Keratinocyte (primary cell): ENCODE measurements around the gene CARD11. TPM values are rescaled to one million over a fixed set of nuclear protein-coding genes. Genes with fewer than 3 reads are reported as not detected.

Experiments
- DNase-seq: peaks from one replicate; pipeline ENCODE4 v3.0.0-alpha.2; 2011; ENCODE audit warnings: low read depth, missing footprints, low spot score
- FAIRE-seq: peaks from 2 replicates; lab custom pipeline; 2011; peaks lifted over from hg19 to GRCh38; lab: Jason Lieb, UNC
- H2AFZ ChIP-seq: 2 replicates; pipeline ENCODE4 v1.6.0; 2012; ENCODE audit warnings: low read length, control low read depth, inconsistent platforms; ENCODE audit not compliant: control insufficient read depth
- H3K27ac ChIP-seq: 2 replicates; pipeline ENCODE4 v1.5.1; 2011; ENCODE audit warnings: low read length; ENCODE audit not compliant: control insufficient read depth, insufficient read depth
- H3K27me3 ChIP-seq: 3 replicates; pipeline ENCODE4 v1.6.0; 2011; ENCODE audit warnings: low read length; ENCODE audit not compliant: control insufficient read depth, insufficient read depth; ENCODE audit errors: extremely low read depth
- H3K36me3 ChIP-seq, 2 experiments: 2 replicates in 1 of 2; 3 replicates in 1 of 2; pipeline ENCODE4 v1.5.1; 2011; ENCODE audit warnings: low read length in 2 of 2, mild to moderate bottlenecking in 1 of 2; ENCODE audit not compliant: control insufficient read depth in 2 of 2, insufficient read depth in 2 of 2; ENCODE audit errors: extremely low read depth in 1 of 2
- H3K4me1 ChIP-seq: 3 replicates; pipeline ENCODE4 v1.5.1; 2011; ENCODE audit warnings: low read length; ENCODE audit not compliant: control insufficient read depth, insufficient read depth; ENCODE audit errors: extremely low read depth
- H3K4me2 ChIP-seq: 3 replicates; pipeline ENCODE4 v1.6.0; 2011; ENCODE audit warnings: low read depth, low read length; ENCODE audit not compliant: control insufficient read depth, insufficient read depth; ENCODE audit errors: extremely low read depth
- H3K4me3 ChIP-seq, 3 experiments: fragments of 200-600 bp in 1 of 3; sonication (generic) in 1 of 3; 2 replicates in 2 of 3; 3 replicates in 1 of 3; pipeline ENCODE4 v1.5.1; 2011 to 2016; ENCODE audit warnings: low read length in 3 of 3, mild to moderate bottlenecking in 3 of 3, control low read depth in 2 of 3, inconsistent platforms in 1 of 3, low read depth in 1 of 3, mixed read lengths in 1 of 3, mixed run types in 1 of 3, moderate library complexity in 1 of 3; ENCODE audit not compliant: control insufficient read depth in 2 of 3, insufficient read depth in 2 of 3; ENCODE audit errors: extremely low read depth in 1 of 3
- H3K79me2 ChIP-seq: 2 replicates; pipeline ENCODE4 v1.6.0; 2012; ENCODE audit warnings: low read length; ENCODE audit not compliant: control insufficient read depth, insufficient read depth
- H3K9ac ChIP-seq: 3 replicates; pipeline ENCODE4 v1.6.0; 2011; ENCODE audit warnings: low read length; ENCODE audit not compliant: control insufficient read depth, insufficient read depth; ENCODE audit errors: extremely low read depth
- H3K9me1 ChIP-seq: 3 replicates; pipeline ENCODE4 v1.6.0; 2011; ENCODE audit warnings: low read length; ENCODE audit not compliant: control insufficient read depth, insufficient read depth; ENCODE audit errors: extremely low read depth
- H3K9me3 ChIP-seq: 2 replicates; pipeline ENCODE4 v1.5.1; 2012; ENCODE audit warnings: low read depth, low read length; ENCODE audit not compliant: control insufficient read depth
- H4K20me1 ChIP-seq: 3 replicates; pipeline ENCODE4 v1.6.0; 2011; ENCODE audit warnings: low read length; ENCODE audit not compliant: control insufficient read depth, insufficient read depth; ENCODE audit errors: extremely low read depth
- CTCF ChIP-seq, 3 experiments: IDR thresholded peaks in 1 of 3; conservative IDR thresholded peaks in 1 of 3; optimal IDR thresholded peaks in 1 of 3; 2 replicates in 2 of 3; 3 replicates in 1 of 3; pipeline versions ENCODE3 to v1.5.1; 2011; ENCODE audit warnings: low read length in 3 of 3, mild to moderate bottlenecking in 3 of 3, moderate library complexity in 2 of 3, control low read depth in 1 of 3, inconsistent platforms in 1 of 3; ENCODE audit not compliant: insufficient read depth in 2 of 3; ENCODE audit errors: extremely low read depth in 1 of 3
- EZH2 ChIP-seq: IDR thresholded peaks from one replicate; pipeline ENCODE4 v1.6.1; 2012; ENCODE audit warnings: inconsistent platforms, mild to moderate bottlenecking, low read length, moderate library complexity
- dilution Hi-C: fragments of 300-500 bp; cut with MboI; formaldehyde crosslinking; loops from one replicate; pipeline ENCODE4 v1.7.0; 2020; ENCODE audit warnings: low sequenced_read_pairs; ENCODE audit not compliant: extremely low pct_ligation_motif_present
- polyA plus RNA-seq, 5 experiments: library from polyadenylated mRNA; depleted of rRNA in 3 of 5; stranded (reverse) in 3 of 5; stranded (forward) in 1 of 5; unstranded in 1 of 5; fragments of >200 nt; gene quantifications; 1 replicate in 1 of 5; 2 replicates in 3 of 5; 3 replicates in 1 of 5; pipeline versions ENCODE4 v1.2.1 to v1.2.3, GENCODE V29; 2011 to 2012; ENCODE audit warnings: missing spikeins in 2 of 5, low read depth in 1 of 5, low replicate concordance in 1 of 5

The CARD11 gene
- polyA plus RNA-seq, 1 donor (not counting 4 experiments of a cell fraction or from before 2014, with no cell fraction given): 4.3 TPM

DNA sequence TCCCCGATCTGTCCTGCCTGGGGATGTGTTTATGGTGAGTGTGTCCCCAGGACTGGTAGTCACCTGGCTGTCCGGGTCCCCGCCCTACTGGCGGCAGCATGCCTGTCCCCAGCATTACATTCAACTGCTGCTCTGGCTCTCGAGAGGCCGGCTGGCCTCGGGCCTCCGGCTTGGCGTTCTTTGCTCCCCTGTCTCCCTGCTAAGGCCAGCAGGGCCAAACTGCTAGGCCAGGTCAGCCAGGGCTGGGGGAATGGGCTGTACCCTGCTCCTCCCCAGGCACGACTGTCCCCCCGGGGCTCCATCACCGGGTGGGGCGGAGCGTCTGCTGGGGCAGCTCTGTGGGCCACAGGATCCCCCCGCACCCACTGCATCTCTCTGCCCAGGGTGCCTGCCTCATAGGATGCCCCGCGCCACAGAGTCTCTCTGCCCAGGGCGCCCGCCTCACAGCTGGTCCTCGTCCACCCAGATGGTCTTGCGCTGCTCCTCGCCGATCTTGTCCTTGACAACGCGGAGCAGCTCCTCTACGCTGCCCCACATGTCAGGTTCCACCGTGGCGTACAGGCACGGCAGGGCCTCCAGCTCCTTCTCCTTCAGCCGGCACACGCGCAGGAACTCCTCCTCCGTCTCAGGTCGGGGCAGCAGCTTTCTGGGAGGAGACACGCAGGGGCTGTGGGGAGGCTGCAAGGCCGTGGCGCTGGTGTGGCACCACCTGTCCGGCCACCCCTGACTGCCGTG, 137.3 kb downstream of the CARD11 start:
- Histone ChIP-seq H3K9me3 (no peaks in the 10 kb centered on the region), H4K20me1 (no peaks in the 10 kb centered on the region), H3K4me1 (no peaks in the 10 kb centered on the region), H3K9me1 (no peaks in the 10 kb centered on the region), H3K4me3 (no peak overlapping the region), H3K79me2 (no peaks in the 10 kb centered on the region), H3K36me3 (peaks cover 0 to 2% of the 10 kb centered on the region in 2 experiments), H3K27ac (no peak overlapping the region), H2AFZ (no peak overlapping the region), H3K4me2 (no peak overlapping the region), H3K27me3 (no peaks in the 10 kb centered on the region), H3K9ac (no peak overlapping the region)
- no peak for FAIRE-seq
- TF ChIP-seq CTCF (optimal IDR thresholded peaks at IDR 0.05 in 1 of 3, IDR thresholded peaks at IDR 0.05 in 1 of 3, conservative IDR thresholded peaks at IDR 0.05 in 1 of 3; ENCODE audit: extremely low read depth in 1 of 3, insufficient read depth in 2 of 3, low read length in 3 of 3): no peak
- no peak for TF ChIP-seq EZH2
- DNase-seq: no peak
- dilution Hi-C loops: no loop called here

- TF ChIP-seq CTCF (optimal IDR thresholded peaks at IDR 0.05 in 1 of 3, IDR thresholded peaks at IDR 0.05 in 1 of 3, conservative IDR thresholded peaks at IDR 0.05 in 1 of 3; ENCODE audit: extremely low read depth in 1 of 3, insufficient read depth in 2 of 3, low read length in 3 of 3) (no peak), EZH2 (no peak)
- FAIRE-seq (no peak), DNase-seq (no peak)
- Histone ChIP-seq H3K9me1 (no peaks in the 10 kb centered on the region), H2AFZ (no peak overlapping the region), H3K79me2 (no peaks in the 10 kb centered on the region), H3K27ac (no peak overlapping the region), H3K4me1 (no peaks in the 10 kb centered on the region), H3K9me3 (no peaks in the 10 kb centered on the region), H3K9ac (no peak overlapping the region), H3K27me3 (no peaks in the 10 kb centered on the region), H3K4me3 (no peak overlapping the region), H3K36me3 (peaks cover 0 to 2% of the 10 kb centered on the region in 2 experiments), H3K4me2 (no peak overlapping the region), H4K20me1 (no peaks in the 10 kb centered on the region)
- dilution Hi-C loops: no loop called here
Measured at GRCh38 chr7:2905500-2905899, 138.2 kb downstream of the CARD11 start.
